AG04450 (cell line): ENCODE results near the gene GAL3ST3. TPM values are rescaled to one million over a fixed set of nuclear protein-coding genes. Genes with fewer than 3 reads are reported as not detected.

Experiments
- CTCF ChIA-PET: fragments of 300-600, 350-600 bp; formaldehyde crosslinking; extraction: SDS; loops from one replicate; lab custom pipeline; 2022; ENCODE audit warnings: antibody characterized with exemption, inconsistent platforms; lab: Charles Lee
- POLR2A ChIA-PET: fragments of 350-600 bp; formaldehyde crosslinking; extraction: SDS; loops from one replicate; lab custom pipeline; 2021; ENCODE audit warnings: antibody characterized with exemption, inconsistent platforms; lab: Yijun Ruan, JAX
- DNase-seq: peaks from one replicate; pipeline ENCODE4 v3.0.0-alpha.2; 2011; ENCODE audit warnings: low read depth, low spot score
- H3K27ac ChIP-seq: one replicate; pipeline ENCODE4 v1.5.1; 2012; ENCODE audit warnings: low read depth, low read length, control low read depth
- H3K27me3 ChIP-seq: one replicate; pipeline ENCODE4 v1.6.0; 2012; ENCODE audit warnings: low read length; ENCODE audit not compliant: control insufficient read depth, insufficient read depth
- H3K4me3 ChIP-seq: 2 replicates; pipeline ENCODE4 v1.5.1; 2011; ENCODE audit warnings: mild to moderate bottlenecking, low read depth, low read length, control low read depth
- H3K9me3 ChIP-seq: 2 replicates; pipeline ENCODE4 v1.5.1; 2012; ENCODE audit warnings: low read length; ENCODE audit not compliant: control insufficient read depth, insufficient read depth
- CTCF ChIP-seq: IDR thresholded peaks from 2 replicates; pipeline ENCODE4 v1.5.1; 2011; ENCODE audit warnings: low read depth, low read length, control low read depth, inconsistent platforms
- polyA plus RNA-seq: library from polyadenylated mRNA; depleted of rRNA; stranded (reverse); fragments of >200 nt; gene quantifications from 2 replicates; pipeline ENCODE4 v1.2.3, GENCODE V29; 2011

Gene GAL3ST3
- polyA plus RNA-seq, 1 experiment = 0.11 TPM

- Histone ChIP-seq H3K27ac (no peak overlapping the region), H3K4me3 (no peak overlapping the region), H3K27me3 (no peaks in the 10 kb centered on the region), H3K9me3 (no peaks in the 10 kb centered on the region)
- TF ChIP-seq CTCF = no peak
- ChIA-PET CTCF (interaction anchor here (0.5 to 5.3 kb wide), 21 partner anchors 9 to 191 kb away, joined by 3 to 103 read pairs (median 4); partner anchors contain the start of genes CCDC85B and SF3B2), POLR2A (interaction anchor here (1.4 kb wide), 1 partner anchor 16 kb away, joined by 5 read pairs; no protein-coding TSS in a partner anchor)
- no peak for DNase-seq
Measured at GRCh38 chr11:66067640-66068039, 18.7 kb upstream of the GAL3ST3 start.

GRCh38 chr11:66066751-66067150, 17.8 kb upstream of the GAL3ST3 start:
- ChIA-PET POLR2A (interaction anchor here (1.4 kb wide), 1 partner anchor 15 kb away, joined by 5 read pairs; no protein-coding TSS in a partner anchor), CTCF (interaction anchor here (0.7 to 5.3 kb wide), 7 partner anchors 10 to 192 kb away, joined by 3 to 103 read pairs (median 4); partner anchors contain the start of gene SF3B2)

GRCh38 chr11:66064571-66064970, 15.6 kb upstream of the GAL3ST3 start:
- Histone ChIP-seq H3K9me3 (no peaks in the 10 kb centered on the region), H3K27me3 (no peaks in the 10 kb centered on the region), H3K4me3 (no peak overlapping the region), H3K27ac (no peak overlapping the region)
- TF ChIP-seq CTCF = no peak
- ChIA-PET CTCF (interaction anchor here (5.3 kb wide), 1 partner anchor 11 kb away, joined by 103 read pairs; the partner anchor contains the start of gene SF3B2), POLR2A (no interaction called here)
- no peak for DNase-seq

More at GRCh38 chr11:66066751-66067150, 17.8 kb upstream of the GAL3ST3 start:
- H3K9me3 ChIP-seq = no peaks in the 10 kb centered on the region
- H3K27ac ChIP-seq = no peak overlapping the region
- H3K27me3 ChIP-seq = no peaks in the 10 kb centered on the region
- H3K4me3 ChIP-seq = no peak overlapping the region
- no peak for DNase-seq
- TF ChIP-seq CTCF = no peak

GRCh38 chr11:66063900-66064299, 14.9 kb upstream of the GAL3ST3 start:
- TF ChIP-seq CTCF = no peak
- Histone ChIP-seq H3K9me3 (no peaks in the 10 kb centered on the region), H3K4me3 (no peak overlapping the region), H3K27me3 (no peaks in the 10 kb centered on the region), H3K27ac (no peak overlapping the region)
- ChIA-PET CTCF (no interaction called here), POLR2A (interaction anchor here (1.0 kb wide), 1 partner anchor 12 kb away, joined by 3 read pairs; the partner anchor contains the start of gene SF3B2)
- no peak for DNase-seq

- DNase-seq = no peak
- no peak for TF ChIP-seq CTCF
- POLR2A ChIA-PET = no interaction called here
- CTCF ChIA-PET = interaction anchor here (0.6 to 1.4 kb wide), 3 partner anchors 8 to 18 kb away, joined by 4 to 5 read pairs (median 4); no protein-coding TSS in a partner anchor
- Histone ChIP-seq H3K27me3 (no peaks in the 10 kb centered on the region), H3K4me3 (no peak overlapping the region), H3K27ac (no peak overlapping the region), H3K9me3 (no peaks in the 10 kb centered on the region)
Measured at GRCh38 chr11:66062408-66062807, 13.4 kb upstream of the GAL3ST3 start.
